GM21515 (cell line): ENCODE data around the gene RALA.
A peak's percentile ranks its signal among the peaks of the same experiment; 100 is the strongest.

Source experiments
- ATAC-seq: cut with Tn5 transposase; IDR thresholded peaks from one replicate; pipeline ENCODE4 v1.9.1; 2021; ENCODE audit not compliant: unreplicated experiment

RALA gene, protein sequence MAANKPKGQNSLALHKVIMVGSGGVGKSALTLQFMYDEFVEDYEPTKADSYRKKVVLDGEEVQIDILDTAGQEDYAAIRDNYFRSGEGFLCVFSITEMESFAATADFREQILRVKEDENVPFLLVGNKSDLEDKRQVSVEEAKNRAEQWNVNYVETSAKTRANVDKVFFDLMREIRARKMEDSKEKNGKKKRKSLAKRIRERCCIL

DNA sequence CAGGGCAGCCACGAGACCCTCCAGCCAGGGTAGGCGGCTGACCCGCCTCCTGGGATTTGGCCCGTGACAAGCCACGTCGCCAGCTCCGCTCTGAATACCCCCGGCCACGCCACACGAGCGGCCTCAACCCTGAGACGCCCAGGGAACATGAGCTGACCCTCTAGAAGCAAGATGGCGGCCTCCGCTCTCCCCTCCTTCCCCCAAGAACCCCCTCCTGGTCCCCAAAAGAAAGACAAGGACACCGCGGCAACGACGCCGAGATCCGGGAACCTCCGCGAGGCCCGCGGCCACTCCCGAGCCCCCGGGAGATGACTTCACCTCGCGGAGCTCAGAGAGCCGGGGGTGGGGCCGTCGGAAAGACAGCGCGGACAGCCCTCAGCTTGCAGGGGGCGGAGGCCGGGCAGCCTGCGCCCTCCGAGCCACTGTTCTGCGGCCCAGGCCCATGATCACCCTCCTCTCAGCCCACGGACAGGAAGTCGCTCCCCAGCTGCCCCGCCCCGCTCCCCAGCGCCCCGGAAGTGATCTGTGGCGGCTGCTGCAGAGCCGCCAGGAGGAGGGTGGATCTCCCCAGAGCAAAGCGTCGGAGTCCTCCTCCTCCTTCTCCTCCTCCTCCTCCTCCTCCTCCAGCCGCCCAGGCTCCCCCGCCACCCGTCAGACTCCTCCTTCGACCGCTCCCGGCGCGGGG lies at the start of gene RALA:
TSS of gene RALA (plus strand) at position 526 of the 685 bp plus-strand sequence. CDS start 63,096 bp downstream, outside the sequence.
- ATAC-seq = peak; percentile 95

GRCh38 chr7:39574673-39575349 lies 48.6 kb upstream of the RALA start:
- ATAC-seq = no peak

GRCh38 chr7:39577229-39577874 lies 46.0 kb upstream of the RALA start:
- no peak for ATAC-seq

- ATAC-seq = peak; percentile 89
These were observed 43.1 kb upstream of the RALA start for GRCh38 chr7:39580149-39580874.

- ATAC-seq = no peak
These were observed 40.8 kb upstream of the RALA start for GRCh38 chr7:39582536-39582935.

DNA sequence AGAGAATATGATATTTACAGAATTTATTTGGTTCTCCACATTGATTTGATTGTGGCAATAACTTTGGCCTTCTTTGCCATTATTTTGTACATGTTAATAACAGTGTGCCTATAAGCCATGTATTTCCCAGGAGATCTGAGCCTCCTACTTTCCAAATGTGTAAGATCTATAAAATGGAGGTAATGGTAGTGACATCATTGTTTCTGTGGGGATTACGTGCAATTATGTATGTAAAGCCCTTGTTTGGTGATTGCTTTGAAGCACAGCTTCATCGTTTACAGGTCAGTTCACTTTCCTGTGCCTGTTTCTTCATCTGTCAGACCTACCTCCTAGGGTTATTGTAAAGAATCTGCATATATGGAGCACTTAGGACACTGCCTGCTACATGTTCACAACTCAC lies 39.8 kb upstream of the RALA start:
- no peak for ATAC-seq

DNA sequence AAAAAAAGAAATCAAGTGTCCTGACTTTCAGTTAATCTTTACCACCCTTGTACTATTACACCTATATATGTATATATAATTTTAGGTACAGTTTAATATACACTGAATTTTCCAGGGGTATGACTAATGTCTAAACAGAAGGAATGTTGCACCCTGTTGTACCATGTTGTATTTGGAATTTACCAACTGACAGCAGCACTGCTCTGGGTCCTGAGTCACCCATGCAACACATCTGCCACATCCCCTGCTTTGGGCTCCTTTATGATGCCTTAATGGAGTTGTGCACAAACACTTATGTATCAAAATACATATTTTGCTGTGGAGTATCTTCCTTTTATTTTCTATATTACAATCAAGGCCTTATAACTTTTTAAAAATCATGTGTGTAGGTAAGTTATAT lies 36.0 kb upstream of the RALA start:
- no peak for ATAC-seq

- no peak for ATAC-seq
These were observed 35.0 kb upstream of the RALA start for GRCh38 chr7:39588416-39588815.

DNA sequence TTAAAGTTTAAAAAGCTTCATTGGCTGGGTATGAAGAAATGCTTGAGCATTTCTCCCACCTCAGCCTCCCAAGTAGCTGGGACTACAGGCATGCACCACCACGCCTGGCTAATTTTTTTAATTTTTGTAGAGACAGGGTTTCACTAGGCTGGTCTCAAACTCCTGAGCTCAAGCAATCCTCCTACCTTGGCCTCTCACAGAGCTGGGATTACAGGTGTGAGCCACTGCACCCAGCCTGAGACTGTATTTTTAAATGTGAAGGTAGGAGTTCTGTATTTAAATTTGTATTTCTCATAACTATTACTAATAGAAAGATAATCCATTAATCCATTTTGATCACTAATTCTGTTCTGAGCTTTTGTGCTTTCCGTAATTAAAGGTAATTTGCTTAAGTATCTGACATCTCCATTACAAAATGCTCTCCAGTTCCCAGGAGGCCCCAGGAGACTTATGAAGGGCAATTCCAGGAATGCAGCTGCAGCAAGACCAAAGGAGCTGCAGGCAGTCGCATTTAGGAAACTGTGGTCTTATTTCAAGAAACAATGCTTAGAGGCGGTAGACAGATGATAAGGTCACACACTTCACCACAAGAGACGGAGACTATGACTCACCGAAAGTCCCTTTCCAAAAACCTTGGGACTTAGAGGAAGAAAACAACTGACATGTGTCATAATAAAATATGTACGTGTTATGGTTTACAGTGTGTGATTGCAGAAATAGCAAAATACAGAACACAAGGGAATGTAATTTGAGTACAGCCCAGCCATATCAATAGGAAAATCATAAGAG lies 33.9 kb upstream of the RALA start:
- peak; percentile 89 for ATAC-seq

- no peak for ATAC-seq
These were observed 30.8 kb upstream of the RALA start for GRCh38 chr7:39592586-39592985.

GRCh38 chr7:39594988-39595620 lies 28.3 kb upstream of the RALA start:
- no peak for ATAC-seq

GRCh38 chr7:39602351-39602750 lies 21.0 kb upstream of the RALA start:
- ATAC-seq = no peak

DNA sequence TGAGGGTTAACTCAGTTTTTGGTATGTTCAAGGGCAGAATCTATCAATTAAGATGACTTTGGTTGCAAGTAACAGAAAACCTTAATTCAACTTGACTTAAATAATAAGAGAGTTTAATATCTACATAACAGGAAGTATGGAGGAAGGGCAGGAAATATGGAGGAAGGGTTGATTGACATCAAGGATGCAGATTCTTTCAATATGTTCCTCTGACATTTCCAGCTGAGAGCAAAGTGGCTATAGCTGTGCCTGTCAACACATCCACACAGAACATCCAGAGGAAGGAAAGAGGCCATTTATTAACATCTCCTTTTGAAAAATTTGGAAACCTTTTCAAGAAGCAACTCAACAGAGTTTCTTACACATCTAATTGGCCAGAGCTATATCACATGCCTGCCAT lies 19.4 kb upstream of the RALA start:
- no peak for ATAC-seq

DNA sequence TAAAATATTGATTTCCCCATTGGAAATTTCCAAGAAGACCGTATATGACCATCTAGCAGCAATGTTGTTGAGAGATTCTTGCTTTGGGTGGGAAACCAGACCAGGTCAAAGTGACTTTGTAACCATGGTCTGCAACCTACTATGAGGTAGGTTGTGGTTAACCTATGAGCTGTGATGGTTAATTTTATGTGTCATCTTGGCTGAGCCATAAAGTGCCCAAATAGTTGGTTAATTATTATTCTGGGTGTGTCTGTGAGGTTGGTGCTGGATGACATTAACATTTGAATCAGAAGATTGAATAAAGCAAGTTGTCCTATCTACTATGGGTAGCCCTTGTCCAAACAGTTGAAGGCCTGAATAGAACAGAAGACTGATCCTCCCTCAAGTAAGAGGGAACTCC lies 18.3 kb upstream of the RALA start:
- ATAC-seq = no peak

- ATAC-seq = no peak
These were observed 17.0 kb upstream of the RALA start for GRCh38 chr7:39606352-39606751.

GRCh38 chr7:39606941-39607340 lies 16.4 kb upstream of the RALA start:
- no peak for ATAC-seq

DNA sequence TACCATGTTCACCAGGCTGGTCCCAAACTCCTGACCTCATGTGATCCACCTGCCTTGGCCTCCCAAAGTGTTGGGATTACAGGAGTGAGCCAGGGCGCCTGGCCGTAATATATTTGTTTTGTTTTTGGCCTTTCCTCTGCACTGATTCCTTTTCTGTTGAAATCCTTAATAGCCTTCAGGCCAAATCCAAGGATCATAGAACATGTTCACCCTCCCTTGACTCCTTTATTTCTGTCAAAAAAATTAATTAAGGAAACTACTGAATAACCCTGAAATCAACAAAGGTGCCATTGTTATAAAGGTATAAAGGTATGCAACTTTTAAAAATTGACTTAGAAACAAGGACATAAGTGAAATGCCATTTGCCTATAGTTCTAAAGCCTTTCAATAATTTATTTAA lies 15.5 kb upstream of the RALA start:
- no peak for ATAC-seq

- ATAC-seq = no peak
These were observed 15.1 kb upstream of the RALA start for GRCh38 chr7:39608278-39608677.

DNA sequence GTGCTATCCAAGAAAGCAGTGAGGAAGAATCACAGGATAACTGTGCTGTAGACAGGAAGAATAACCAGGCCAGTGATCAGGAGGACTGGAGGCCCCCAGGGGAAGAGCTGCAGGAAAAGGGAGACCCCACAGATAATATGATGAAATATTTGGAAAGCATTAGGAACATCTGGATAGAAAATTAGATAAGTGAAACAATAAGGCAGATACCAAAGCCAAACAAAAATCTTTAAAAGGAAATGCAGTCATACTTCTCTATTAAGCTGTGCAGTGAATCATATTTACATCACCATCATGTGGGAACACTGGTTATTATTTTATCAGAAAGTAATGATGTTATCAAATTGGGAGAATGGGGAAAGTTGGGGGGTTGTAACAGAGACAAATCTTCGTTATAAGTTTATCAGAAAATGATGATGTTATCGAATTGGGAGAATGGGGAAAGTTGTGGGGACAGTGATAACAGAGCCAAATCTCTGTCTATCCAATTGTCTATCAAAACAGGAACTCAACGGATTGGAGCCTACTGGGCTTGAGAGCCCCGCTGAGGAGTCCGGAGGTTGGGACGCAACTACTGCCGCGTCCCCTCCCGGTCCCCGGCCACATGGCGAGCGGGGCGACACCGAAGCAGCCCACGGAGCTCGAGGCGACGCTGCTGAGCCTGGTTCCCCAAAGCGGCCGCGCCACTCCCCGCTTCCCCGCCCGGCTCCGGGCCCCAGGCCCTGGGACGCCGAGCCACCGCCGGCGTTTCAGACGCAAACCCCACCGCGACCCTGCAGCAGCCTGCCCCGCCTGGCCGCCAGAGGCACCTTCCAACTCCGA lies 14.0 kb upstream of the RALA start:
- ATAC-seq = no peak
